Fibroblast of skin of abdomen (primary cell): ENCODE results near the gene CDKAL1.

Experiments used
- DNase-seq: peaks from one replicate; pipeline ENCODE4 v3.0.0-alpha.2; 2013

The CDKAL1 gene

DNA sequence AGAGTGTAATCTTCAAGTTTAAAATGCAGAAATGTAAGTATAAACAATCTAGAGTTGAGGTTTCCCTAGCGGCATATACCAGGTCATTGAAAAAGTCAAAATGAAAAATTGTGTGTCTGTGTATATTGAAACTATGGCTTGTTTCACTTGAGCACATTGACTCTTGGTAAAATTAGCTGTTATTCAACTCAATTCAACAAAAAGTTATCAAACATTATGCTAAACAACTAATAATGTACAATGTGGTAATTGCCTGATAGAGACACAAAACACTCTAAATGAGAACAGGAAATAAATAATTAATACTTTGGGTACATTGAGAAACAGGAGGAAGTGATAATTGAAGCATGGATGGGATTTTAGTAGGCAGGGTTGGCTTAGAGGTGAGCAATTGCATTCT, 444.8 kb downstream of the CDKAL1 start:
- DNase-seq: no peak

DNA sequence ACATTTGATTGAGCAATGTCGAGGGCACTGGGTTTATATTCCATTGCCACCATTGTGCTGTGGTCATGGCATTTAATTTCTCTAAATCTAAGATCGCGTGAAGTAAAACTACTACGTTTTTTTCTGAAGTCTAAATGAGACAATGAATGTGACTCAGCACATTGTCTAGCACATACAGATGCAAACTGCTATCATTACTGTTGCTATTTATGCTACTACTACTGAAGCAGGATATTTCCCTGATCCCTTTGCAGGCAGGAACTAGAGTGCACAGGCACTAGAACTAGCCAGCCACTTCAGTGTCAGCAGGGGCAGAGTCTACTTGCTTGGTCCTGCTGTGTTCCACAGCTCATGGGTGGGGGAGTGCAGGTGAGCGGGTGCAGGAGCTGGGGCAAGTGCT, 449.7 kb downstream of the CDKAL1 start:
- no peak for DNase-seq

DNA sequence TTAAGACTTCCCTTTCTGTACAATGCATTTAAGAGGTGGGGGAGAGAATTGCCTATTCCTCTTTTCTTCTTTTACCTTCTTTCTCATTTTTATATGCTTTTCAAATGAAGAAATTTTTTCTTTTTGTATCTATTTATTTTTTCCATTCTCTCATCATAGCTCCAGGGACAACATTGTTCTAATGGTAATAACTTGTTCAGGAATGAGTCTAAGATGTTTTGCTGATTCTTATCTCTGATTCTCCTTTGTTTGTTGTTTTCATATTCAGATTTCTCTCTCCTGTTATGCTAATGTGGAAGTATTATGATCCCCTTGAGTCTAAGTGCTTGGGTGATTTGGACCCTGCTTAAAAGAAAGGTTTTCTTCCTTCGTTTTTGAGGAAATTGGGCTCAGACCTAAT, 451.6 kb downstream of the CDKAL1 start:
- no peak for DNase-seq

- DNase-seq: peak; percentile 11
These were observed 457.7 kb downstream of the CDKAL1 start for GRCh38 chr6:20991910-20992309.

- DNase-seq: no peak
These were observed 461.8 kb downstream of the CDKAL1 start for GRCh38 chr6:20996099-20996498.

GRCh38 chr6:20997143-20997769, 463.0 kb downstream of the CDKAL1 start:
- no peak for DNase-seq

GRCh38 chr6:20997770-20998147, 463.5 kb downstream of the CDKAL1 start:
- DNase-seq: no peak

DNA sequence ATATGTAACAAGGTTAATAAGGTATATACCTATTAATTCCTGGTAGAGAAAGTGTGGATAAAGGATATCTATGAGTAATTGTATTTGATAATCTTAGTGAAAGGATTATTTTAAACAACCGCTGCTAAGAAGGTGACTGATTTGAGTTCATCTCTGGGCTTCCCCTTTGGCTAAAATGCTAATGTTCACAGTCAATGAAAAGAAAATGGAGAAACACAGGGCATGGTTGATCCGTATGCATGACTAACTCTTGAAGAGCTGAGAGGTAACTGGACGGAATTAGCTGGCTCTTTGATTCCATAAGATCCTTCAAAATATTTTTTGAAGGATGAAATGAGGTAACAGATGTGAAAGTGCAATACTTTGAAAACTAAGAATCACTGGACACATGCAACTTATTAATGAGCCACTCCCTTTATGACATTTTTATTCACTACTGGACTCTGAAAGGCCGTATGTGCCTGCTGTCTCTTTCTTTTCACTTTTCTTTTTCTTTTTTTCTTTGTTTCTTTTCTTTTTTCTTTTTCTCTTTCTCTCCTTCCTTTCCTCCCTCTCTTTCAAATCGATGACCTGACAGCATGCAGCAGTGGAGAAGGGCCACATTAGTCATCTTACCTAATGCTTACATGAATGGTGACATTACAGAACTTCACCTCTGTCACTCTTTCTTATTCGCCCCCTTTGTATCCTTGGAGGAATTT, 464.6 kb downstream of the CDKAL1 start:
- peak; percentile 11 for DNase-seq

- DNase-seq: peak; percentile 10
These were observed 466.1 kb downstream of the CDKAL1 start for GRCh38 chr6:21000331-21000801.

- DNase-seq: no peak
These were observed 467.5 kb downstream of the CDKAL1 start for GRCh38 chr6:21001736-21002135.

DNA sequence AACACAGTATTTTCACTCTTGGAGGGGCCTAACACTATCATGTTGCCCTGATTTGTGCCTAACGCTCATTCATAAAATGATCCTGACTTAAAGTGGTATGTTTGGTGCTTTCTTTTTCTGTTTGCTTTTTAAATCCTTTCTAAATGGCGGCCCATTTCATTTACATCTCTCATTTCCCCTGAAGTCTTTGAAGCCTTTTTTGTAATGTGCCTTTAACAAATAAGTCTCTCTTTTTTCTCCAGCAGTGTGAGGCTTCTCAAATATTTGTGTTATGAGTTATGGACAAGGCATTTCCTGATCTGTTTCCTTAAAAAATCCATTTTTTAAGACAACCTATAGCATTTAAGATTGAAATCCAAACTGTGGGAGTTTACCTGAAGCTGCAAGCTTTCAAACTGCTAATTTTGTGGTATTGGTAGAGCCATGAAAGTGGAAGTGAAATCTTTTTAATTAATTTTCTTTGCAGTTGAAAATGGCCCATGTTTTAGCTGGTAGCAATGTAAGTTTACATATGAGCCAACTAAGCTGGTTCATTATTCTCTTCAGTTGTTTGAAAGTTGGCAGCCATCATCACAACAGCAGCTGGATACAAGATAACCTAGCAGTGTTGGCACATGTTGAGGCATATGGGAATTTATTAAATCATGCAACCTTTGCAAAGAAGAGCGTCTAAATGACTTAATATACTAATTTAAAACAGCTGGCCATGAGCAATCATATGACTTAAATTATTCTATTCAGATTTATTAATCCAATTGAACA, 469.7 kb downstream of the CDKAL1 start:
- peak; percentile 73 for DNase-seq

- DNase-seq: peak; percentile 87
These were observed 471.7 kb downstream of the CDKAL1 start for GRCh38 chr6:21005816-21006570.

GRCh38 chr6:21019614-21020013, 485.4 kb downstream of the CDKAL1 start:
- DNase-seq: no peak

GRCh38 chr6:21022343-21023107, 488.3 kb downstream of the CDKAL1 start:
- DNase-seq: peak; percentile 43

DNA sequence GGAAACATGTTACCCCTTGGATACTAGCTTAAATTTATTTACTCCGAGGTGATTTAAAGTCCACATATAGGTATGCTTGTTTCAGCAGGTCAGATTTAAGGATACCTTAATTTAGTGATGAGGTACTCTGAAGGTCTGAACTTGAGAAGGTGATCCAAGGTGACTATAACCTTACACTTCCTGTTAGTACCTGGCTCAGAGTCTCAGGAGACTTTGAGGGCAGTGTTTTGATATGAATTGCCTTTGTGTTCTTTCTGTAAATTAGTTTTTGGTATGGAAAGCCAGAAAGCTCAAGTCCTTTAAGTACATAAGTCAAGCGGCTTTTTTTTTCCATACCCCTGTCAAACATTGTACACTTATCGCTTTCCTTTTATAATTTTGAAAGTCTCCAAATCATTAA, 489.0 kb downstream of the CDKAL1 start:
- no peak for DNase-seq

DNA sequence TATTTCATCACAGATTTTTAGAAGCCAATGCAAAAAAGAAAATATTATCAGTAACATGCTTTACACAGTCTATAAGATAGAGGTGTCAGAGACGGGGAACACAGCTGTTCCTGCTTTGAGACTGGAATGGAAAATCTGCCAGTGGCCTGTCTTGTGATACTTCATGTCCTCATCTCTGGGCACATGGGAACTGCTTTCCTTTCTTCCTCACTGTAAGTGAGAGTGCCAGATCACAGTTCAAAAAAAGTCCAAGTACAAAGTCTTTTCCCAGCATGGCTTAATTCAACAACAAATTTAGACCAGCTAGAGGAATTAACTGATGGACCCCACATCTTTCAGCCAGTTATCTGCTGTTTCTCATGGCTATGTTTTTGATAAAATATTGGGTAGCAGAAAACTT, 490.4 kb downstream of the CDKAL1 start:
- no peak for DNase-seq

GRCh38 chr6:21026576-21027273, 492.5 kb downstream of the CDKAL1 start:
- DNase-seq: peak; percentile 77

GRCh38 chr6:21027507-21027906, 493.2 kb downstream of the CDKAL1 start:
- DNase-seq: no peak

- DNase-seq: no peak
These were observed 496.9 kb downstream of the CDKAL1 start for GRCh38 chr6:21031182-21031581.

- no peak for DNase-seq
These were observed 498.8 kb downstream of the CDKAL1 start for GRCh38 chr6:21033084-21033483.

DNA sequence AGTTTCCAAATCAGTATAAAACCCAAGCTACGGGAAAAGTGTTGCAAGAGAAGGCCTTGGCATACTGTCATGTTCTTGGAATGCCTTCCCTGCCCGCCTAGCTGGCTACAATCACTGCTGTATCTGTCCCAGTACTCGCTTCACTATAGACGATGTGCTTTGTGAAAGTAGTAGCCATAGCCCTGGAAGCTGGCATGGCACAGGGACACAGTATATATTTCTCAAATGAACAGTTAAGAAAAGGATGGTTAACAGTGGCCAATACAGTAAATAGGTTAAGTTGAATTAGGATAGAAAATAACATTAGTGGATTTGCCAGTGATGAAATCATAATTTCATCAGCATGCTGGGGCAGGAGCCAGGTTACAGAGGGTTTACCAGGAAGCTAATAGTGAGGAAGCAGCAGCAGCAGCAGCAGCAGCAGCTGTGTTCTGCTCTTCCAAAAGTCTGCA, 499.3 kb downstream of the CDKAL1 start:
- peak; percentile 87 for DNase-seq
